ENCODE data around the gene OR2K2. TPM values are rescaled to one million over a fixed set of nuclear protein-coding genes. Genes with fewer than 3 reads are reported as not detected.
"Not testable (repeated sequence)": the region's sequence is repeated elsewhere in the genome, so short reads cannot be mapped to it uniquely, and the experiment has no call there.

OR2K2 gene
- total RNA-seq, 1 experiment from 2014 or later, result not detected

GRCh38 chr9:111301195-111301594, 28.8 kb downstream of the OR2K2 start:
- TF ChIP-seq CTCF (IDR thresholded peaks at IDR 0.05; ENCODE audit: insufficient read depth in 1 of 2, low read depth in 1 of 2, low read length in 1 of 2, severe bottlenecking in 1 of 2, unreplicated experiment in 1 of 2), result no peak
- Histone ChIP-seq H3K27me3 (replicated peaks; ENCODE audit: control insufficient read depth, insufficient read depth, low read length) (no peaks in the 10 kb centered on the region), H3K4me1 (no peaks in the 10 kb centered on the region), H3K9me3 (no peaks in the 10 kb centered on the region), H3K4me3 (ENCODE audit: low read depth, low read length) (no peak overlapping the region), H3K36me3 (ENCODE audit: control insufficient read depth, insufficient read depth, low read length) (no peaks in the 10 kb centered on the region)
- Mint-ChIP-seq H3K4me3 (ENCODE audit: unreplicated experiment) (no peak overlapping the region), H3K36me3 (ENCODE audit: insufficient read depth, unreplicated experiment) (no peaks in the 10 kb centered on the region), H3K4me1 (ENCODE audit: low read depth, unreplicated experiment) (no peaks in the 10 kb centered on the region), H3K27me3 (ENCODE audit: insufficient read depth, unreplicated experiment) (no peaks in the 10 kb centered on the region), H3K9me3 (ENCODE audit: unreplicated experiment) (no peaks in the 10 kb centered on the region), H3K27ac (ENCODE audit: unreplicated experiment) (no peak overlapping the region)
- intact Hi-C loops (cut with micrococcal nuclease; ENCODE audit: unreplicated experiment), result no loop called here
- POLR2A ChIA-PET, result no interaction called here
- CTCF ChIA-PET, result no interaction called here
- no peak for DNase-seq
- BruUV-seq (replicated peaks), result no TSS peak

- H3K4me1 ChIP-seq, result no peaks in the 10 kb centered on the region
- Mint-ChIP-seq H3K4me1 (ENCODE audit: low read depth, unreplicated experiment) (no peaks in the 10 kb centered on the region), H3K36me3 (ENCODE audit: insufficient read depth, unreplicated experiment) (no peaks in the 10 kb centered on the region), H3K27me3 (ENCODE audit: insufficient read depth, unreplicated experiment) (no peaks in the 10 kb centered on the region), H3K9me3 (ENCODE audit: unreplicated experiment) (no peaks in the 10 kb centered on the region), H3K4me3 (ENCODE audit: unreplicated experiment) (no peak overlapping the region), H3K27ac (ENCODE audit: unreplicated experiment) (no peak overlapping the region)
- no peaks in the 10 kb centered on the region for H3K36me3 ChIP-seq (ENCODE audit: control insufficient read depth, insufficient read depth, low read length)
- ChIA-PET CTCF (interaction anchor here (0.5 kb wide), 1 partner anchor 11 kb away, joined by 10 read pairs; no protein-coding TSS in a partner anchor), POLR2A (no interaction called here)
- no peaks in the 10 kb centered on the region for H3K9me3 ChIP-seq
- TF ChIP-seq CTCF (IDR thresholded peaks at IDR 0.05; ENCODE audit: insufficient read depth in 1 of 2, low read depth in 1 of 2, low read length in 1 of 2, severe bottlenecking in 1 of 2, unreplicated experiment in 1 of 2), result no peak
- H3K4me3 ChIP-seq (ENCODE audit: low read depth, low read length), result no peak overlapping the region
- BruUV-seq (replicated peaks), result no TSS peak
- no peaks in the 10 kb centered on the region for H3K27me3 ChIP-seq (replicated peaks; ENCODE audit: control insufficient read depth, insufficient read depth, low read length)
- intact Hi-C loops (cut with micrococcal nuclease; ENCODE audit: unreplicated experiment), result no loop called here
- no peak for DNase-seq
These were observed 29.8 kb downstream of the OR2K2 start for GRCh38 chr9:111300140-111300735.

- H3K9me3 Mint-ChIP-seq (ENCODE audit: unreplicated experiment); H3K27me3 ChIP-seq (replicated peaks; ENCODE audit: control insufficient read depth, insufficient read depth, low read length); H3K27me3 Mint-ChIP-seq (ENCODE audit: insufficient read depth, unreplicated experiment); H3K4me1 Mint-ChIP-seq (ENCODE audit: low read depth, unreplicated experiment); H3K36me3 ChIP-seq (ENCODE audit: control insufficient read depth, insufficient read depth, low read length); H3K4me1 ChIP-seq; H3K36me3 Mint-ChIP-seq (ENCODE audit: insufficient read depth, unreplicated experiment); CTCF ChIA-PET; H3K4me3 Mint-ChIP-seq (ENCODE audit: unreplicated experiment); H3K4me3 ChIP-seq (ENCODE audit: low read depth, low read length); H3K27ac Mint-ChIP-seq (ENCODE audit: unreplicated experiment); DNase-seq; POLR2A ChIA-PET; H3K9me3 ChIP-seq; BruUV-seq (replicated peaks): not testable (repeated sequence)
- intact Hi-C loops (cut with micrococcal nuclease; ENCODE audit: unreplicated experiment), result loop anchor here (1.0 to 10.0 kb wide), 5 partner anchors 101 to 677 kb away; partner anchors contain the start of gene LPAR1
These were observed 30.4 kb downstream of the OR2K2 start for GRCh38 chr9:111299599-111299966.
